ENCODE data around the gene PDCD10. TPM values are rescaled to one million over a fixed set of nuclear protein-coding genes. Genes with fewer than 3 reads are reported as not detected.

PDCD10 gene
- total RNA-seq, 4 donors from 2014 or later, result 58.3 to 90.1 (median 65.1) TPM

Small RNA genes lying within 50 kb of the gene (small RNA-seq; reads per million reads assigned to genes)
- gene HMGN1P8, result 0 reads per million in 3 donors

Other genes starting within 250 kb of the PDCD10 start
- 1 to 10 TPM; 2.9 to 9.9 (median 7.2) TPM for gene WDR49, start 81.0 kb downstream of the PDCD10 start, total RNA-seq
- 1 to 10 TPM; 3.1 to 7.1 (median 4.1) TPM for gene SERPINI1, start 829 bp upstream of the PDCD10 start, total RNA-seq